GM19324 (cell line): ENCODE measurements around the gene MOXD1.
A peak's percentile ranks its signal among the peaks of the same experiment; 100 is the strongest.
"Not testable (repeated sequence)": the region's sequence is repeated elsewhere in the genome, so short reads cannot be mapped to it uniquely, and the experiment has no call there.

Source experiments
- ATAC-seq: cut with Tn5 transposase; IDR thresholded peaks from one replicate; pipeline ENCODE4 v1.9.1; 2021; ENCODE audit warnings: mild to moderate bottlenecking, moderate library complexity; ENCODE audit not compliant: unreplicated experiment, low FRiP score

The MOXD1 gene

GRCh38 chr6:132286298-132287019, 114.8 kb downstream of the MOXD1 start:
- ATAC-seq = no peak

- no peak for ATAC-seq
Observed at GRCh38 chr6:132285004-132285780, 116.1 kb downstream of the MOXD1 start.

- no peak for ATAC-seq
Observed at GRCh38 chr6:132282696-132283095, 118.6 kb downstream of the MOXD1 start.

GRCh38 chr6:132280436-132280835, 120.8 kb downstream of the MOXD1 start:
- ATAC-seq = no peak

GRCh38 chr6:132279592-132280139, 121.6 kb downstream of the MOXD1 start:
- ATAC-seq = peak; percentile 86

GRCh38 chr6:132275066-132275970, 126.0 kb downstream of the MOXD1 start:
- no peak for ATAC-seq

GRCh38 chr6:132272776-132273175, 128.5 kb downstream of the MOXD1 start:
- ATAC-seq = no peak

GRCh38 chr6:132270726-132271402, 130.4 kb downstream of the MOXD1 start:
- ATAC-seq = no peak

- not testable (repeated sequence) for ATAC-seq
Observed at GRCh38 chr6:132268666-132269065, 132.6 kb downstream of the MOXD1 start.

GRCh38 chr6:132268209-132268608, 133.1 kb downstream of the MOXD1 start:
- ATAC-seq = no peak

- ATAC-seq = no peak
Observed at GRCh38 chr6:132265451-132266097, 135.7 kb downstream of the MOXD1 start.

GRCh38 chr6:132264021-132264500, 137.2 kb downstream of the MOXD1 start:
- no peak for ATAC-seq

- ATAC-seq = no peak
Observed at GRCh38 chr6:132261354-132261753, 139.9 kb downstream of the MOXD1 start.

GRCh38 chr6:132259070-132259469, 142.2 kb downstream of the MOXD1 start:
- ATAC-seq = no peak

- ATAC-seq = no peak
Observed at GRCh38 chr6:132257561-132257960, 143.7 kb downstream of the MOXD1 start.

GRCh38 chr6:132256457-132256856, 144.8 kb downstream of the MOXD1 start:
- no peak for ATAC-seq

- ATAC-seq = no peak
Observed at GRCh38 chr6:132253906-132254305, 147.4 kb downstream of the MOXD1 start.

- ATAC-seq = no peak
Observed at GRCh38 chr6:132253211-132253610, 148.1 kb downstream of the MOXD1 start.

- ATAC-seq = no peak
Observed at GRCh38 chr6:132252113-132252512, 149.2 kb downstream of the MOXD1 start.
